Globus pallidus (tissue), 1 donor: ENCODE data around the gene PFDN6.

Experiments used
- DNase-seq: peaks from one replicate; pipeline ENCODE4 v3.0.0-alpha.2; 2015; ENCODE audit warnings: low spot score

PFDN6 gene

DNA sequence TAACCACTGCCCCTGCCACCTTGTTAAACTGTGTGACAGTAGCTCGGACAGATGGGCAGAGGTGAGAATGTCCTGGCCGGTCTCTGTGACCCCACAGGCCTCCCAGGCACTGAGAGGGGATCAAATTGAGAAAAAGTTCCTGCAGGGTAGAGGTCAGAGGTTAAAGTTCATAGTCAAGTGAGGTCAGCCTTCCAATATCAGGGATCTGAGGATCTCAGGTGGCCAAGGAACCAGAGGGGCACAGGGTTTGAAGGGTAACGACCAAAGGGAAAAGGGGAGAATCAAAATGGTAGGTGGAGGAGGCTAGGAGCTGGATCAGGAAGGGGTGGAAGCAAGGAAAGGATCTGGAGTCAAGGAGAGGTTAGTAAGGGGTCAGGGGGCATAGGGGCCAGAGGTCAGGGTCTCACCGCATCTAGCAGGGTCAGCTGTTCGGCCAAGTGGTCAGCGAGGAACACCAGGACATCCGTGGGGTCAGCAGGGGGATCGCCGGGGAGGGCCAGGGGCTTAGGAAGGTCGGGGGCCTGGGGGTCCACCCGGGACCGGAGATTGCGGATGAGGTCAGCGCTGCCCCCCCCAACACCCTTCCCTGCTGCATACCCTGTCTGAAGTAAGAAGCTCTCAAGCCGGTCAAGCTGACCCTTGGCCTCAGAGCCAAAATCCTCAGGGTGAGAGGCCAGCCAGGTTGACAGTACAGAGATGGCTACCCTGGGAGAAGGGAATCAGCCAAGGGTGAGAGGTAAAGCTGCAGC is 6.4 kb downstream of the PFDN6 start:
- DNase-seq, result no peak

DNA sequence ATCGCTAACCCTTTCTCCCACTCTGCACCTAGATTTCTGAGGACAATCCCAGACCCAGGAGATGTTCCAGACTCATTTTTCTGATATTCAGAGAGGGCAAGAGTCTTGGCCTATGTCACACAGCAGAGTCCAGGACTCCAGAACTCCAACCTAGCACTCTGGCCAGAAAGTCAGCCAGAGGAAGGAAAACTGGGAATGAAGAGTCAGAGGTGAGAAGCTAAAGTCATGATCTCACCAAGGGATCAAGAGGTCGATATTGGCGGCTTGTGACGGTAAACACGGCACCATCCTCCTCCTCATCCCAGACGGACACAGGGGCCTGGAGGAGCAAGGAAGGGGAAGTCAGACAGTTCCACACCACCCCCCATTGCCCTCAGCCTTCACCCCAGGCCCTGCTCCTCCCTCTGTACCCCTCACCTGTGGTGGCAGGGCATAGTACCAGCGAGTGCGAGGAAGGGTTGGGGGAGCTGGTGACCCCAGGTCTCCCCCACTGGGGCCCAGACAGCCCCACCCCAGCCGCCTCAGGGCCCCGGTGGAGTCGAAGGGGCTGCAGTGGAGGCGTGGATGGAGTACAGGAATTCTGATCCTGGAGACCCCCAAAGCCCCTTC is 7.5 kb downstream of the PFDN6 start:
- DNase-seq, result no peak

DNA sequence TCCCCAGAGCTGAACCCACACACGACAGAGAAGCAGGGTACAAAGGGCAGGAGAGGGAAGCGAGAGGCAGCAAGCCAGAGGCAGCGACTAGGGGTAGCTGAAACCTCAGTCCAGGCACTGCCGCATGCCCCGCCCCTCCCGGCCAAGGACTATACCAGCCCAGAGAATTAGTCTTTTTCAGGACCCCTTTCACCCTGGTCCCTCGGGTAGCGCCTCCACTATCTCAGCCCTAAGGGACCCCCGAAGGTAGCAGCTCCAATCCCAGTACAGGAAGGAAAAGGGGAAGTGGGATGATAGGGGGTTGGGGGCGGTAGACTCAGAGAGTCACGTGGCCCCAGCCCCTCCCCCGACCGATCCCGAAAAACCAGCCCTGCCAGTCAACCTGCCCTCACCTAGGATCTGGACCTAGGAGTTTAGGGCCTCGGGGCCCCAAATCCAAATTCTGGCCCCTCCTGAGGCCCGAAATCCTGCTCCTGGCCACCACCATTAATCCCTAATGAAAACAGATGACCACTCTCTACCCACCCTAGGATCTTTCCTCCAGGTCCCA is 8.1 kb downstream of the PFDN6 start:
- DNase-seq, result no peak

DNA sequence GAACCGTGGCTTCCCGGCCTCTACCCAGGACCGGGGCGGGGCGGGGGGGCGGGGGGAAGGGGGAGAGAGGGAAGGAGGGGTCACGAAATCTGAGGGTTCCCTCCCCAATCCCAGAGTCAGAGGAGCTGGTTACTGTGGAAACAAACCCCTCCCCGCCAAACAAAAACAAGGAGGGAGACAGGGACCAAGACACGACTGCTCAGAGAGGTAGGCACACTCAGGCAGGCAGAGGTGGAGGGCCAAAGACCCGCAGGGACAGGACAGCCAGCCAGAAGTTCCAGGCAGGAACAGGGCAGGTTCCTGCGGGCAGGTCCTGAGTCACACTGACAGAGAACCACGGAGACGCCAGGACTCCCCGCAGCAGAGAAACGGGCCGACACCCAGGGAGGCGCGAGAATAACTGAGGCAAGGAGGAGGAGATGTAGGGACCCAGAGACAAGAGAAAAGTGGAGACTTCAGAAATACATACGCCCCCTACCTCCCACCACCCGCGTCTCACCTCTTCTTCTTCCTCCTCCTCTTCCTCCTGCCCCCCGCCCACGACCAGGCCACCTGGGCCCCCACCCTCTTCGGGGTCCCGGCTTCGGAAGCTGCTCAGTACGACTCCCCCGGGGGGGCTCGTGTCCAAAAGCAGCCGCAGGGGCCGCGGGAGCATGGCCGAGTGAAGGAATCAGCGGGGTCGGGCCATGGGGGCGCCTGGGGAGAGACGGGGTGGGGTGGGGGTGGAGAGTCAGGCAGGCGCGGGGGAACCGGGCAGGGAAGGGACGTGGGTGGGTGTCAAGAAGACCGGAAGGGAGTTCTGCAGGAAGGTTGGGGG is 8.8 kb downstream of the PFDN6 start:
- DNase-seq, result peak; percentile 47

DNA sequence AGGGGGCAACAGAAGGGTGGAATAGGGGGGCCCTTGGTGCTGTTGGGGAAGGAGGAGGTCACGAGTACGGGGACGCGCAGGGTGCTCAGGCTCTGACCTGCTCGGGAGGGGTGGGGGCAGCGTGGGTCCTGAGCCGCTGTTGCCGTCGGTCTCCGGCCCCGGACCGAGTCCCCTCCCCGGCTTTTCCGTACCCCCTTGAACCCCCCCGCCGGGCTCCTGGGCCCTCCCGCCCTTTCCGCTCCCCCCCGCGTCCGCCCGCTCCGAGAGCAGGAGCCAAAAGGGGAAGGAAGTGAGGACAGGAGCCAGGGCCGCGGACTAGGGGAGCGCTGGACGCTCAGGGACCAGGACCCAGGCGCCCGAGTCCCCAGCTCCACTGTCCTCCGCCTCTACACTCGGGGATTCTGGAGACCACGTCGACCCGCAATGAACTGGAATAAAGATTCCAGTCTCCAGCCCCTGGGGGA is 9.4 kb downstream of the PFDN6 start, which contains the start of gene RGL2:
TSS of gene RGL2 (minus strand) at position 170 of the 464 bp plus-strand sequence. CDS start 332 bp downstream, outside the sequence.
- DNase-seq, result peak; percentile 83

DNA sequence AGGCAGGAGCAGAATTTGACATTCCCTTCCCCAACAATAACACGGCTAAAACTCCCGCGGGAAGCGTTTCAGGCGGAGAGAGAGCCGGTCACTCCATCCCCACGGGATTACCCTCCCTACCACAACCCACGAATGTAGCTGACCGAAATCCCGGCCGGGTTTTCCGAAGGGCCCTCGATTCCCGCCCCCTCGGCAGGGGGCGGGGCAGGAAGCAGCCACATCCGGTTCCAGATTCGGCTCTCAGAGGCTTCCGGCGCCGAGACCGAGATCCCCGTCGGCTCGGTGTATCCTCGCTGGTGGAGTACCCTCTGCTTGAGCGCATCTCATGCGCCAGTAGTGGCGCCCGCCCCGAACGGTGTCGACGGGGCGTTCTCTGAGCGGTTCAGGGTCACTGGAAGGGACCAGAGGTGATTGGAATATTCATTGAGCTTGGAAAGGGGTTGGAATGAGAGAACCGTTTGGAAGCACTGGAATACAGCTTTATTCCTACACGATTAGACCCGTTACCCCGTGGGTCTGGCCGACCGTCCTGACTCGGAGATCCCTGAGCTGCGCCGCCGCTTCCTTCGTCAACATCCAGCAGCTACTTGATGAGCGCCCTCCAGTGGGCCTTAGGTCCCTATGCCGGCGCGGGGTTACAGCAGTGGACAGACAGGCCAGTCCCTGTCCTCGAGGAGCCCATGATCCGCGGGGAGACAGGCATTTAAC is 10.0 kb downstream of the PFDN6 start:
- peak; percentile 89 for DNase-seq

DNA sequence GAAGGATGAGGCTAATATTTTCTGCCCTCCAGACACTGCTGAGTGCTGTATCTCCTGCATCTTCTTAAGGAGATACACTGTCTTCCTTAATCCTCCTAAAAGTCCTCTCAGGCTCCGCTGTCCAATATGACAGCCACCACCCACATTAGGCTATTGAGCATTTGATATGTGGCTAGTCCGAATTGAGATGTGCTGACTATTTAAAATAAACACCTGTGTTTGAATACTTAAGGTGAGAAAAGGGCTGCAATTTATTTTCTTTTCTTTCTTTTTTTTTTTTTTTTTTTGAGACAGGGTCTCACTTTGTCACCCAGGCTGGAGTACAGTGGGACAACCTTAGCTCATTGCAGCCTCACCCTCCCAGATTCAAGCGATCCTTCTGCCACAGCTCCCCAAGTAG is 12.5 kb downstream of the PFDN6 start:
- no peak for DNase-seq

DNA sequence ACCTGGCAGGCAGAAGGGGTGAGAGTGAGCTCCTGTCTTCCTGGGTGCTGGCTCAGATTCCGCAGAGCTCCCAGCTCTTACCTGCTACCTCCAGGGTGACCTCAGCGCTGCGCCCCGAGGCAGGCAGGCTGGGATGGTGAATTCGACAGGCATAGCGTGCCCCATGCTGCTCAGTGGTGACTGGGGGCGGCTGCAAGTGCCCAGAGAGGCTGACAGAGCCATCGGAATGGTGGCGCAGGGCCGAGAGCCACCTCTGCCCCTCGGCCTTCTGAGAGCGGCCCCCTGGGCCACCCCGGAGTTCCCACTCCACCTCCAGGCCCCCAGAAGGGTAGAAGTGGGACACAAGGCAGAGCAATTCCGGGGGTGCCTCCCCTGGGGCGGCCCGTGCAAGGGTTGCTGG is 14.8 kb downstream of the PFDN6 start:
- no peak for DNase-seq

DNA sequence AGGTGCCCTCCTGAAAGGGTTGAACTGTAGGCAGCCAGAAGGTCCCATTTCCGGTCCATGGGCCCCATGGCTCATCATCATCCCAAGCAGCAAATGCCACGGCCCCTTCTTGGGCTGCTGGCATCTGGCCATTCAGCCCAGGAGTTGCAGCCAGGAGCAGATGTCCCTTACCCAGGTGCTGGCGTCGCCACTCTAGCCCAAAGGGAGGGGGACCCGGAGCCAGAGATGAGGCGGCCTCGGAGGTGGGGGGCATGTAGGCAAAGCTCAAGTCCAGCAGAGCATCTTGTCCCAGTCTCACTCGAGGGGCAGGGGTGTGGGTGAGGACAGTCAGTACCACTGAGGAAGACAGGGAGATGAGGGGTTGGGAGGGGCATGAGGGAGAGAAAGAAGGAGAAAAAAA is 15.7 kb downstream of the PFDN6 start:
- no peak for DNase-seq

DNA sequence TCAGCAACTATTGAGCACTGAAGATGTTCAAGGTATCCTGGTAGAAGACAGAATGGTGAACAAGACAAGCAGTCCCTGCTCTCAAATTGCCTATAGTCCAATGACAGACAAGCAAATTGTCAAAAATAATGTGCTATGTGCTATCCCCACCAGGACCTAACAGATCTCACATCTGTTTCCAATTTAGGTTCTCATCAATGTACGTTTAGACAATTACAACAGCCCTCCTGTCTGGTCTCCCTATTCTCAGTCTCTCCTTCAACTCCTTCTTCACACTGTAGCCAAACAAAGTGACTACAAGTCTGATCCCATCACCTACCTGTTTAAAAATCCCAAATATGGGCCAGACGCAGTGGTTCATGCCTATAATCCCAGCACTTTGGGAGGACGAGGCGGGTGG is 17.0 kb downstream of the PFDN6 start:
- DNase-seq, result no peak

DNA sequence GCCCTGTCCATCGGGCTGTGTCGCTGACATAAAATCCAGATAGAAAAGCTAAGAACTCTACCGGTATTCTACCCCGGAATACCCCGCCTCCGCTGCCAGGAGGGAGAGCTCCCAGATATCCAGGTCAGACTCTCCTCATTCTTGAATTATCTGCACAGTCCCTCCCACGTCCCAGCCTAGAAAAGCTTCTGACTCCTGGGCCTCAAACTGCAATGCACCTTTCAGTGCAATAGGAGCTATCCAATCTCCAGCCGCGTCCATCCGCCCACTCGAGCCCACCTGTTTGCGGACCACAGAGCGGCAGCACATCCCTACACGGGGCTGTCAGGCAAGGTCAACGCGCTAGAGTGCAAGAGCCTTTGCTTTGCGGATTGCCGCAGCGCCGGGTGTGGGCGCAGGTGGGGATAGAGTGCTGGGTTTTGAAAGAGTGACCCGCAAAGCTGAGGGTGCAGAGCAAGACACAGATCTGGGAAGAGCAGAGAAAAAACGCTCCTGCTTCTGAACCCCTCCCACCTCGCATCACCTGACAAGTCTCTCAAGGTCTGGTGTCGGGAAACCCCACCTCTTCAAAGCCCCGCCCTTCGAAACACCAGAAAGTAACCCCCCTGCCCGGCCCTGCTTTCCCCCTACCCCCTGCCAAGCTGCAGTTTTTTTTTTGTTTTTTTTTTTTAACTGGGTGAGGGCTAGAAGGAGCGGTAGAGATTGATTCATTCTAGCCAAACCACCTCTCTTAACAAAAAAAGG is 23.1 kb downstream of the PFDN6 start:
- peak; percentile 53 for DNase-seq

DNA sequence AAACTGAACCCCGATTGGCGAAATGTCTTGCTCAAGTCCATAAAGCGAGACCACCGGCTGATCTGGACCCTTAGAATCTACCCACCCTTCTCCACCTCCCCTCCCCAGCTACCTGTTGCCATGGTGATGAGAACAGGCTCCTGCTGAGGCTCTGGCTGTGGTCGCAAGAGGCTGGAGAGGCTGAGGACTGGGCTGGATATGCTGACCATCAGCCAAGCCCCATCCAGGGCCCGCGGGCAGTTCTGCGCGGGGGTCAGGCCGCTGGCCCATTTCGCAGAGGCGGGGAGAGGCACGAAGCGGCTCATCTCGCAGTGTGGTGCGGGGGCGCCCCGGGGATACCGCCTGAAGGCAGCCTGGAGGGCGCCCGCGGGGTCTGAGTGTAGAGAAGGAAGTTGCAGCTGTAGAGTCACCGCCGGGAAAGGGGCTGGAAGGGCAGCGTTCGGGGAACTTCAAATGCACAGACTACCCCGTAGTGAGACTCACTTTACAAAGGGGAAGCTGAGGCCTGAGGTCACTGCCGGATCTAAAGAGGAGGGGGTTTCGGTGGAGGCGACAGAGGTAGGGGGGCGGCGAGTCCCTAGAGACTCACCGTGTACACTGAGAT is 23.8 kb downstream of the PFDN6 start:
- DNase-seq, result peak; percentile 42

DNA sequence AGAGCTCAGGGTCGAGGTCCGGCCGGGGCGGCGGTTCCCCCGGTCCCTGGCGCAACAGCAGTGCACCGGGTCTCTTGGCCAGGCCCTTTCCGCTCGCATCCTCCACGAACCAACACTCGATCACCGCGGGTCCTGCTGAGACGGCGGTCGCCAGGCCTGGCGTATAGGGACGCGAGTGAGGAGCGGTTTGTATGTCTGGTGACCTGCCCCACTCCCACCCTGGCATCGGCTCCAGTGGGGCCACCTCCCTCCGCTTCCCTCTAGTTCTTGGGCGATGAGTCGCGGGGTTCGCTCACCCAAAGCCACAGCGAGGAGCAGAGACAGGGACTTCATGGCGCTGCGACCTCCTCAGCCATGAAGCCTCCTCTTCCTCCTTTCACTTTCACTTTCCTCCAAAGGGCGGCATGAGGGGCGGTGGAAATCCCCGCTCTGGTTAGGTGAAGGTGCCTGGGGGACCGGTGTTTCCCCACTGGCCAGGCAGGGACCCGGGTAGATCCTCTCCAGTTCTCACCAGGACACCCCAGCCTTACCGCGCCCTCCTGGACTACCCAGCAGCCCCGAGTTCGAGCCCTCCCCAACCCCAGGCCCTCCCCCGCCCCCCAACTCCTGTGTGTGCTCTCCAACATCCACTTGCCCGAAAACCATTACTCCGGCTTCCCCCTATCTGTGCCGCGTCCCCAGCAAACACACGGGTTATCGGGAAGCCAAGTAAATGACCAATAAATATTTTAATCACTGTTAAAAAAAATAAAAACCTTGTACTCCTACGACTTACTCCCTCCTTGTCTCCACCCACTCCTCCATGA is 24.5 kb downstream of the PFDN6 start, which contains the start of gene TAPBP:
TSS of gene TAPBP (minus strand) at position 370 of the 806 bp plus-strand sequence. CDS start at position 333, 37 bp downstream.
- DNase-seq, result peak; percentile 61

DNA sequence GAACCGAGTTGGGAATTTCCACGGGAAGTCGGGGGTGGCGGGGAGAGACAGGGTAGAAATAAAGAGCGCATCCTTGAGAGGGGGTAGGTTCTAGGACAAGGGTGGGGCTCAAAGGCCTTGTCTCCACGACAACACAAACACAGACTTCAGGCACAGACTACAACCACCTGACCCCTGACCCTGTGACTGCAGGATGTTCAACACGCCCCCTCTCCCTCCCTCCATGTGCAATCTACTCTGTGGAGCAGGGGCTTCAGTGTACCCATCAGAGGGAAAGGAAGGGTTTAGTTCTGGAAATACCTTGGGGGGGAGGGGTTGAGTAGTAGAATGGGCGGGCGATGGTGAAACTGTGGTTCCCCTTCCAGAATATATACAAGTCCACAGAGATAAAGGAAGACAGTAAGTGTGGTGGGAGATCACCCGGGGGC is 25.1 kb downstream of the PFDN6 start:
- no peak for DNase-seq

DNA sequence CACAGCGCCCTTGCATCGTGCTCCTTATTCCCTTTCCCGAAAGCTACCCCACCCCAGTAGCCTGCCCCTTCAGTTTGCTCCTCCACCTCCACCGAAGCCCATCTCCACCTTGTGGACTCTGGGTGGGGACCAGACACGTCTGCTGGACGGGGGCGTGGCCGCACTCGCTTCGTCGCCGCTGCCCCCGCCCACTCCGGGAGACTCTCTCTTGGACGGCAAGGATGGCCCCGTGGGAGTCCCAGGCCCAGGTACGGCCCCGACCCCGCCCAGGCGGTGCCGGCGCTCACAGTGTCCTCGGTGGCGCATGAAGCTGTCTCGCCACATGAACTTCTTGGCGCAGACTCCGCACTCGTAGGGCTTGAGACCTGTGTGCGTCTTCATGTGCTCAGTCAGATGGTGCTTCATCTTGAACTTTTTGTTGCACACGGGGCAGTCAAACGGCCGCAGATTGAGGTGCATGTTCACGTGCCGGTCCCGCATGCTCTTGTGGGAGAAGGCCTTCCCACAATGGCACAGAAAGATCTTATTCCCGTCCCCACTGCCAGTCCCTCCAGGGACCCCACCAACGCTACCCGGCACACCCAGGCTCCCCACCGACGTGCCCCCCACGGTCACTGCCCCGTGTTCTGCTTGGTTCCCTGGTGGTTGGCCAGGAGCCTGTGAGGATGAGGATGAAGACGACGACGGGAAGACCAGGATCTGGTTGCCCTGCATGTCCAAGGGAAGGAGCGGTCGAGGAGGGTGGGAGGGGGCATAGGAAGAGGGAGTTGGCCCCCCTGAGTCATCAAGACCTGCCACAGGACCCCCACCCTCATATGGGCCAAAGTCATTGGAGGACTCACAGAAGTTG is 25.8 kb downstream of the PFDN6 start:
- DNase-seq, result no peak

DNA sequence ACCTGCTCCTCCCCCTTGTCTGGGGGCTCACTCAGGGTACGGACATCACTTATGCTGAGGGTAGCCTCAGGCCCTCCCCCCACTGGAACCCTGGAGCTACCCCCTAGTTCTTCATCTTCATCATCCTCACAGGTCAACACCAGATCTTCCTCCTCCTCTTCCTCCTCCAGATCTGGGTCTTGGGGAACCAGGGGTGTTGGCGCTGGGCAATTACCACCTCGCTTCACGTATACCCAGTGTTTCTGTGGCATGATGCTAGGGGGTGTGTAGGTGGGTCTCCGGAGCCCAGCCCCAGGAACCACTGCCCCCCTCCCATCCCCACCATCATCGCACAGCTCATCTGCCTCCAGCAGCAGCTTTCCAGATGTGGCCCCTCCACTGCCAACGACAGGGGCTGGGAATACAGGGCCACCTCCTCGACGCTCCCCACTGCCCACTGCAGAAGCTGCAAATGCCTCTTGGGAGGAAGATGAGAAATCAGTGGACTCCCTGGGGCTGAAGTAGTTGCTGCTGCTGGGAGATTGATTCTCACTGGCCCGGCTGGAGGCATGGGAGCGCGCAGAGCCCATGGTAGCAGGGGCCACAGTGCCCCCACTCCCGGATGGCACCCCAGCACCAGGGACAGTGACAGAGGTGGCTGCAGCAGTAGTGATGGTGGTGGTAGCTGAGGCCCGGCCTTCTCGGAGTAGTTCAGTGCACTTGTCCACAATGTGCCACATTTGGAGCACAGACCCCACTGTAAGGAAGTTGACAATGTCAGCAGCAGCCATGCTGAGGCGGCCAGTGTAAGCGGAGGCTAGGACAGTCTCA is 26.6 kb downstream of the PFDN6 start:
- DNase-seq, result no peak

DNA sequence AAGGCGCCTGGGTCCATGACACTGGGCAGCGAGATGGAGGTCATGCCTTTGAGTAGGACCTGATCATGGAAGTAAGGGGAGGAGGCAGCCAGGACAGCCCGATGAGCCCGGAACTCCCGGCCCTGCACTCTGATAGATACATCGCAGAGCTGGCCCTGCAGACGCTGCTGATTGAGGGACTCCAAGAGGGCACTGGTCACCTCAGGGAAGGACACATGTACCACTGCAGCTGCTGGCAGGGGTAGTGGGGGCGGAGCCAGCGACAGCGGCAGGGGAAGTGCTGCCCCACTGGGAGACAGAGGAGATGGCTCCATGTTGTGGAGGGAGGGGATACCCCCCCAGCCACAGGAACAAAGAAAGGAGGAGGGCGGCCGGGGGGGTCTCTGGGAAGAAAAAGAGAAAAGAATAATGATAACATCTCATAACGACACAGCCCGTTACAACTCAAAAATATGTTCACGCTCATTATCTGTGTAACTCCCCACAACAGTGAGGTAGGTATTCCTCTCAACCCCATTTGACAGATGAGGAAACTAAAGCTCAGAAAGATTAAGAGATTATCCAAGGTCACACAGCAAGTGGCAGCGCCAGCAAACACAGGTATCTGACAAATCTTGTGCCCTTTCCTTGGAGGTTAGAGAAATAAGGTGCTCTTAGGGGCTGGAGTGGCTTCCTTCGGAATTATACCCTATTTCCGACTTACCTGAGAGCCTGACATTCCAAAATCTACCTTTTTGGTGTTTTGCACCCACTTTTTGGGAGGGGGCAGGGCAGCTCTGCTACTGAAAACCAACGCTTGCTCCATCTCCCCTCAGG is 27.4 kb downstream of the PFDN6 start:
- DNase-seq, result no peak
